Uterus (tissue), 4 donors: Measurements from ENCODE around the gene QKI. TPM values are rescaled to one million over a fixed set of nuclear protein-coding genes. Genes with fewer than 3 reads are reported as not detected.

ENCODE experiments used
- DNase-seq, 2 donors: peaks; one replicate each; pipeline ENCODE4 v3.0.0-alpha.2; 2019 to 2020
- H3K27ac ChIP-seq, 2 donors: fragments of 200-600 bp; sonication (generic); 1 replicate in 1 of 2; 2 replicates in 1 of 2; pipeline ENCODE4 v1.5.1; 2016 to 2018
- H3K27me3 ChIP-seq, 2 donors: fragments of 200-600 bp; sonication (generic); one replicate each; pipeline ENCODE4 v1.5.1; 2018 to 2019; ENCODE audit warnings: control low read depth in 1 of 2
- H3K36me3 ChIP-seq, 2 donors: fragments of 200-600 bp; sonication (generic); one replicate each; pipeline ENCODE4 v1.5.1; 2019; ENCODE audit warnings: control low read depth in 1 of 2
- H3K4me1 ChIP-seq, 2 donors: fragments of 200-600 bp; sonication (generic); one replicate each; pipeline ENCODE4 v1.5.1; 2018 to 2019; ENCODE audit warnings: control low read depth in 1 of 2
- H3K4me3 ChIP-seq, 2 donors: fragments of 200-600 bp; sonication (generic); 1 replicate in 1 of 2; 2 replicates in 1 of 2; pipeline ENCODE4 v1.5.1; 2018 to 2019; ENCODE audit warnings: mild to moderate bottlenecking in 1 of 2
- H3K9me3 ChIP-seq, 2 donors: fragments of 200-600 bp; sonication (generic); one replicate each; pipeline ENCODE4 v1.5.1; 2019; ENCODE audit warnings: control low read depth in 1 of 2
- CTCF ChIP-seq, 4 experiments: fragments of 200-600 bp in 2 of 4; fragments of 450-650 bp in 2 of 4; sonication (generic) in 2 of 4; IDR thresholded peaks; one replicate each; pipeline ENCODE4 v1.5.1; 2016 to 2019; ENCODE audit warnings: antibody characterized with exemption in 4 of 4, mild to moderate bottlenecking in 2 of 4, moderate library complexity in 1 of 4
- POLR2A ChIP-seq, 2 donors: fragments of 450-650 bp; IDR thresholded peaks; one replicate each; pipeline ENCODE4 v1.6.1; 2016; ENCODE audit warnings: antibody characterized with exemption in 2 of 2, mild to moderate bottlenecking in 1 of 2, moderate library complexity in 1 of 2
- intact Hi-C: fragments of 100-400 bp; cut with DNase I; formaldehyde crosslinking; loops from one replicate; pipeline ENCODE4 v1.15.1; 2023; ENCODE audit warnings: low total_unique reads
- total RNA-seq, 4 donors: library from RNA; depleted of rRNA in 3 of 4; stranded (reverse); fragments of >200 nt in 3 of 4; gene quantifications; one replicate each; pipeline versions ENCODE4 v1.1.0 to v1.2.4, GENCODE V29; 2014 to 2023
- donor health status: DM: yes; HTN: yes; CAD: no.

Gene QKI
- total RNA-seq, 4 donors from 2014 or later, result 93.5 to 213 (median 164) TPM

- intact Hi-C loops, result no loop called here
- Histone ChIP-seq H3K9me3 (no peaks in the 10 kb centered on the region), H3K36me3 (no peaks in the 10 kb centered on the region), H3K27me3 (no peaks in the 10 kb centered on the region), H3K4me3 (no peak overlapping the region), H3K27ac (no peak overlapping the region), H3K4me1 (peaks cover 0 to 6% of the 10 kb centered on the region in 2 donors)
- no peak for TF ChIP-seq CTCF (IDR thresholded peaks at IDR 0.05)
- no peak for TF ChIP-seq POLR2A (IDR thresholded peaks at IDR 0.05)
- no peak for DNase-seq
Observed at GRCh38 chr6:163459007-163459406, 44.5 kb downstream of the QKI start.

GRCh38 chr6:163459536-163459935 lies 45.0 kb downstream of the QKI start:
- intact Hi-C loops, result no loop called here
- no peak for DNase-seq
- no peak overlapping the region for H3K4me3 ChIP-seq
- TF ChIP-seq POLR2A (IDR thresholded peaks at IDR 0.05), result no peak
- TF ChIP-seq CTCF (IDR thresholded peaks at IDR 0.05), result no peak
- H3K36me3 ChIP-seq, result no peaks in the 10 kb centered on the region
- peaks cover 0 to 6% of the 10 kb centered on the region in 2 donors for H3K4me1 ChIP-seq
- H3K27ac ChIP-seq, result peak overlapping the region in 1 of 2 donors; percentile 60
- no peaks in the 10 kb centered on the region for H3K9me3 ChIP-seq
- H3K27me3 ChIP-seq, result no peaks in the 10 kb centered on the region

GRCh38 chr6:163460307-163460782 lies 45.8 kb downstream of the QKI start:
- TF ChIP-seq POLR2A (IDR thresholded peaks at IDR 0.05), result no peak
- no peak for TF ChIP-seq CTCF (IDR thresholded peaks at IDR 0.05)
- Histone ChIP-seq H3K27ac (peak overlapping the region; percentile 23 to 60), H3K36me3 (no peaks in the 10 kb centered on the region), H3K9me3 (no peaks in the 10 kb centered on the region), H3K27me3 (no peaks in the 10 kb centered on the region), H3K4me1 (peaks cover 0 to 6% of the 10 kb centered on the region in 2 donors), H3K4me3 (peak overlapping the region; percentile 1 to 36)
- DNase-seq, result no peak
- intact Hi-C loops, result no loop called here

DNA sequence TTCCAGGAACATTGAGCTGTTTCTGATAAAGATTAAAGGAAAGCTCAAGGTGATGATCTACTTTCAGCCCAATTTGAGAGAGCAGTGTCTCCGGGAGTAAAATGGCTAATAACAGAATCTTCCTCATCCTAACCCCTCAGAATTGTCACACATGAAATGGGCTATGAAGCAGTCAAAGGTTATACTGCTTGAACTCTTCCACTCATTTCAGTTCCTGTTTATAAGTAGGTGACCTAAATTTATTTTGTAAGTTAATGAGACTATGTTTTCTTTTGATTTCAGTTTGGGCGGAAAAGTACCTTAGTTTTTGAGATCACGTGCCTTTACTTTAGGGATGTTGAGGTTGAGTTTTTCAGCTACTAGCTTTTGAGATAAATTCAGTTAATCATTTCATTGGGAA lies 47.2 kb downstream of the QKI start:
- Histone ChIP-seq H3K4me1 (peaks cover 0 to 6% of the 10 kb centered on the region in 2 donors), H3K27me3 (no peaks in the 10 kb centered on the region), H3K9me3 (no peaks in the 10 kb centered on the region), H3K27ac (peak overlapping the region in 1 of 2 donors; percentile 60), H3K36me3 (no peaks in the 10 kb centered on the region), H3K4me3 (no peak overlapping the region)
- intact Hi-C loops, result no loop called here
- no peak for DNase-seq
- TF ChIP-seq CTCF (IDR thresholded peaks at IDR 0.05), result no peak
- no peak for TF ChIP-seq POLR2A (IDR thresholded peaks at IDR 0.05)

DNA sequence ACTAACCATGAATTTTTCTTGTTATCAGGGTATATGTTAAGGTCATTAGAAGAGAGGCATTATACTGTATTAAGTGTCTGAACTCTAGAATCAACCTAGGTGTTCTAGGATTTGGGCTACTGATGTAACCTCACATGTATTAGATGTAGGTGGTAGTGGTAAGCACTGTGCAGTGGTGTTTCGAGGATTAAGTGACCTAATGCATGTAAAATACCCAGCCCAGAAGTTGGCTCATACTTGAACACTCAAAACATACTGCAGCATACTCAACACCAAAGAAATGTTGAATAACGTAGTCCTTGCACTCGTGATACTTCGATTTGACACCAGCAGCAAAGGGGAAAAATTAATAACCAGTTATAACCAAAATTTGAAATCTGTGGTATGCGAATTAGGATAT lies 48.7 kb downstream of the QKI start:
- intact Hi-C loops, result no loop called here
- no peak overlapping the region for H3K4me3 ChIP-seq
- H3K36me3 ChIP-seq, result no peaks in the 10 kb centered on the region
- TF ChIP-seq POLR2A (IDR thresholded peaks at IDR 0.05) (no peak), CTCF (IDR thresholded peaks at IDR 0.05) (no peak)
- no peak for DNase-seq
- H3K4me1 ChIP-seq, result peaks cover 0 to 6% of the 10 kb centered on the region in 2 donors
- H3K27me3 ChIP-seq, result no peaks in the 10 kb centered on the region
- H3K9me3 ChIP-seq, result no peaks in the 10 kb centered on the region
- no peak overlapping the region for H3K27ac ChIP-seq
